HepG2 (cell line): ENCODE results near the gene SRC. TPM values are rescaled to one million over a fixed set of nuclear protein-coding genes. Genes with fewer than 3 reads are reported as not detected.

Experiments used
- ASH2L ChIP-seq: fragments of 300-600, 200-600 bp; sonication (generic); IDR thresholded peaks from 2 replicates; pipeline ENCODE4 v1.7.0; 2017; ENCODE audit warnings: low read depth, mild to moderate bottlenecking, moderate library complexity, mixed read lengths, low read length; ENCODE audit not compliant: insufficient read length
- FOXC1 ChIP-seq: sonication (generic); formaldehyde crosslinking; IDR thresholded peaks from 2 replicates; pipeline ENCODE4 v1.8.0; 2022; ENCODE audit warnings: mild to moderate bottlenecking, missing genetic modification reagents, borderline replicate concordance
- FOXP4 ChIP-seq: sonication (generic); formaldehyde crosslinking; IDR thresholded peaks from 2 replicates; pipeline ENCODE4 v1.4.0; 2020; ENCODE audit warnings: missing genetic modification reagents
- GATA4 ChIP-seq: sonication (generic); IDR thresholded peaks from 2 replicates; pipeline ENCODE4 v1.6.1; 2016; ENCODE audit warnings: antibody characterized with exemption, low read depth, borderline replicate concordance
- IRF2 ChIP-seq: IDR thresholded peaks from 2 replicates; pipeline ENCODE4 v1.6.1; 2018; ENCODE audit warnings: missing genetic modification reagents, missing compliant biosample characterization
- MBNL3 ChIP-seq: fragments of 250-450 bp; sonication (Bioruptor Pico); conservative IDR thresholded peaks from 2 replicates; pipeline ENCODE4 v1.8.0; 2022; ENCODE audit warnings: mild to moderate bottlenecking, inconsistent platforms
- NFE2L2 ChIP-seq: fragments of 150-350 bp; IDR thresholded peaks from 2 replicates; pipeline ENCODE4 v1.6.1; 2014; ENCODE audit warnings: low read length
- PHB2 ChIP-seq: fragments of 450-650 bp; IDR thresholded peaks from 2 replicates; pipeline ENCODE4 v1.6.1; 2018; ENCODE audit not compliant: partially characterized antibody
- RELA ChIP-seq: sonication (generic); formaldehyde crosslinking; IDR thresholded peaks from 2 replicates; pipeline ENCODE4 v1.4.0; 2020; ENCODE audit warnings: missing genetic modification reagents
- SETDB1 ChIP-seq: sonication (generic); formaldehyde crosslinking; IDR thresholded peaks from 2 replicates; pipeline ENCODE4 v1.5.1; 2020; ENCODE audit warnings: missing genetic modification reagents, mild to moderate bottlenecking, borderline replicate concordance
- ZFP41 ChIP-seq: sonication (generic); formaldehyde crosslinking; IDR thresholded peaks from 2 replicates; pipeline ENCODE4 v1.4.0; 2020; ENCODE audit warnings: mild to moderate bottlenecking, missing genetic modification reagents, borderline replicate concordance
- ZNF143 ChIP-seq: sonication (generic); formaldehyde crosslinking; IDR thresholded peaks from 2 replicates; pipeline ENCODE4 v1.4.0; 2020; ENCODE audit warnings: missing genetic modification reagents
- ZNF510 ChIP-seq: sonication (generic); formaldehyde crosslinking; IDR thresholded peaks from 2 replicates; pipeline ENCODE4 v1.4.0; 2020; ENCODE audit warnings: low read depth, mild to moderate bottlenecking, missing genetic modification reagents
- ZNF562 ChIP-seq: sonication (generic); formaldehyde crosslinking; IDR thresholded peaks from 2 replicates; pipeline ENCODE4 v1.8.0; 2022; ENCODE audit warnings: missing genetic modification reagents, borderline replicate concordance
- ZNF572 ChIP-seq: sonication (generic); formaldehyde crosslinking; IDR thresholded peaks from 2 replicates; pipeline ENCODE4 v1.5.1; 2020; ENCODE audit warnings: mild to moderate bottlenecking, missing genetic modification reagents
- ZNF7 ChIP-seq: IDR thresholded peaks from 2 replicates; pipeline ENCODE4 v1.6.1; 2016; ENCODE audit warnings: missing biosample characterization, missing genetic modification reagents
- ZNF841 ChIP-seq: sonication (generic); formaldehyde crosslinking; IDR thresholded peaks from 2 replicates; pipeline ENCODE4 v1.8.1; 2023; ENCODE audit warnings: missing genetic modification reagents, borderline replicate concordance
- polyA plus RNA-seq, 8 experiments: library from polyadenylated mRNA; depleted of rRNA in 3 of 8; stranded (reverse) in 7 of 8; unstranded in 1 of 8; fragments of >200 nt; fragmentation: Illumina TruSeq in 4 of 8; extraction: Trizol in 4 of 8; gene quantifications; 2 replicates each; pipeline versions ENCODE4 v1.2.1 to v1.2.3, GENCODE V29; 2011 to 2016; ENCODE audit warnings: low read depth in 4 of 8, missing spikeins in 1 of 8, mixed read lengths in 1 of 8; ENCODE audit not compliant: insufficient read depth in 1 of 8
- total RNA-seq, 5 experiments: library from RNA; depleted of rRNA; stranded (reverse); fragments of >200 nt; fragmentation: Illumina TruSeq; extraction: Trizol; gene quantifications; 2 replicates each; pipeline ENCODE4 v1.2.3, GENCODE V29; 2016; ENCODE audit warnings: low read depth in 1 of 5
- TF ChIP-seq, protein P1 (sequence below): sonication (generic); formaldehyde crosslinking; IDR thresholded peaks from 2 replicates; pipeline ENCODE4 v1.8.0; 2022; ENCODE audit warnings: mild to moderate bottlenecking, missing genetic modification reagents, moderate library complexity
- TF ChIP-seq, protein P2 (sequence below): sonication (generic); formaldehyde crosslinking; IDR thresholded peaks from 2 replicates; pipeline ENCODE4 v1.4.0; 2020; ENCODE audit warnings: mild to moderate bottlenecking, missing genetic modification reagents
- TF ChIP-seq, protein P3 (sequence below): IDR thresholded peaks from 2 replicates; pipeline ENCODE4 v1.6.1; 2018; ENCODE audit warnings: missing genetic modification reagents
- TF ChIP-seq, protein P4 (sequence below): sonication (generic); formaldehyde crosslinking; IDR thresholded peaks from 2 replicates; pipeline ENCODE4 v1.5.0; 2020; ENCODE audit warnings: mild to moderate bottlenecking, low read depth, missing genetic modification reagents, borderline replicate concordance
- TF ChIP-seq, protein P5 (sequence below): sonication (generic); formaldehyde crosslinking; IDR thresholded peaks from 2 replicates; pipeline ENCODE4 v1.4.0; 2020; ENCODE audit warnings: missing genetic modification reagents, borderline replicate concordance

The SRC gene
- total and polyA plus RNA-seq, 2 of the 13 experiments (the other 11 are each of a cell fraction or from before 2014, with no cell fraction given) = 54.7 to 192 TPM

- TF ChIP-seq PHB2 (no peak), ZNF7 (CRISPR knock-in tag) (no peak), ZNF572 (CRISPR knock-in tag) (no peak), ZNF562 (CRISPR knock-in tag) (no peak), FOXP4 (no peak), ZFP41 (CRISPR knock-in tag) (no peak), ZNF510 (CRISPR knock-in tag) (no peak), ZNF841 (CRISPR knock-in tag) (no peak), SETDB1 (0 out of 2 replicates have a peak, but pooled peaks have one; percentile 7), NFE2L2 (no peak), FOXC1 (CRISPR knock-in tag) (no peak), IRF2 (CRISPR knock-in tag) (0 out of 2 replicates have a peak, but pooled peaks have one; percentile 41), MBNL3 (CRISPR knock-in tag) (no peak), ZNF143 (CRISPR knock-in tag) (no peak), RELA (no peak), ASH2L (no peak), GATA4 (no peak)
- TF ChIP-seq, protein P1, sequence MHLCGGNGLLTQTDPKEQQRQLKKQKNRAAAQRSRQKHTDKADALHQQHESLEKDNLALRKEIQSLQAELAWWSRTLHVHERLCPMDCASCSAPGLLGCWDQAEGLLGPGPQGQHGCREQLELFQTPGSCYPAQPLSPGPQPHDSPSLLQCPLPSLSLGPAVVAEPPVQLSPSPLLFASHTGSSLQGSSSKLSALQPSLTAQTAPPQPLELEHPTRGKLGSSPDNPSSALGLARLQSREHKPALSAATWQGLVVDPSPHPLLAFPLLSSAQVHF (CRISPR knock-in tag) = no peak
- TF ChIP-seq, protein P2, sequence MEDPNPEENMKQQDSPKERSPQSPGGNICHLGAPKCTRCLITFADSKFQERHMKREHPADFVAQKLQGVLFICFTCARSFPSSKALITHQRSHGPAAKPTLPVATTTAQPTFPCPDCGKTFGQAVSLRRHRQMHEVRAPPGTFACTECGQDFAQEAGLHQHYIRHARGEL (CRISPR knock-in tag) = no peak
- TF ChIP-seq, protein P3, sequence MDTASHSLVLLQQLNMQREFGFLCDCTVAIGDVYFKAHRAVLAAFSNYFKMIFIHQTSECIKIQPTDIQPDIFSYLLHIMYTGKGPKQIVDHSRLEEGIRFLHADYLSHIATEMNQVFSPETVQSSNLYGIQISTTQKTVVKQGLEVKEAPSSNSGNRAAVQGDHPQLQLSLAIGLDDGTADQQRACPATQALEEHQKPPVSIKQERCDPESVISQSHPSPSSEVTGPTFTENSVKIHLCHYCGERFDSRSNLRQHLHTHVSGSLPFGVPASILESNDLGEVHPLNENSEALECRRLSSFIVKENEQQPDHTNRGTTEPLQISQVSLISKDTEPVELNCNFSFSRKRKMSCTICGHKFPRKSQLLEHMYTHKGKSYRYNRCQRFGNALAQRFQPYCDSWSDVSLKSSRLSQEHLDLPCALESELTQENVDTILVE (CRISPR knock-in tag) = no peak
- TF ChIP-seq, protein P4, sequence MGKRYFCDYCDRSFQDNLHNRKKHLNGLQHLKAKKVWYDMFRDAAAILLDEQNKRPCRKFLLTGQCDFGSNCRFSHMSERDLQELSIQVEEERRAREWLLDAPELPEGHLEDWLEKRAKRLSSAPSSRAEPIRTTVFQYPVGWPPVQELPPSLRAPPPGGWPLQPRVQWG (CRISPR knock-in tag) = no peak
- TF ChIP-seq, protein P5, sequence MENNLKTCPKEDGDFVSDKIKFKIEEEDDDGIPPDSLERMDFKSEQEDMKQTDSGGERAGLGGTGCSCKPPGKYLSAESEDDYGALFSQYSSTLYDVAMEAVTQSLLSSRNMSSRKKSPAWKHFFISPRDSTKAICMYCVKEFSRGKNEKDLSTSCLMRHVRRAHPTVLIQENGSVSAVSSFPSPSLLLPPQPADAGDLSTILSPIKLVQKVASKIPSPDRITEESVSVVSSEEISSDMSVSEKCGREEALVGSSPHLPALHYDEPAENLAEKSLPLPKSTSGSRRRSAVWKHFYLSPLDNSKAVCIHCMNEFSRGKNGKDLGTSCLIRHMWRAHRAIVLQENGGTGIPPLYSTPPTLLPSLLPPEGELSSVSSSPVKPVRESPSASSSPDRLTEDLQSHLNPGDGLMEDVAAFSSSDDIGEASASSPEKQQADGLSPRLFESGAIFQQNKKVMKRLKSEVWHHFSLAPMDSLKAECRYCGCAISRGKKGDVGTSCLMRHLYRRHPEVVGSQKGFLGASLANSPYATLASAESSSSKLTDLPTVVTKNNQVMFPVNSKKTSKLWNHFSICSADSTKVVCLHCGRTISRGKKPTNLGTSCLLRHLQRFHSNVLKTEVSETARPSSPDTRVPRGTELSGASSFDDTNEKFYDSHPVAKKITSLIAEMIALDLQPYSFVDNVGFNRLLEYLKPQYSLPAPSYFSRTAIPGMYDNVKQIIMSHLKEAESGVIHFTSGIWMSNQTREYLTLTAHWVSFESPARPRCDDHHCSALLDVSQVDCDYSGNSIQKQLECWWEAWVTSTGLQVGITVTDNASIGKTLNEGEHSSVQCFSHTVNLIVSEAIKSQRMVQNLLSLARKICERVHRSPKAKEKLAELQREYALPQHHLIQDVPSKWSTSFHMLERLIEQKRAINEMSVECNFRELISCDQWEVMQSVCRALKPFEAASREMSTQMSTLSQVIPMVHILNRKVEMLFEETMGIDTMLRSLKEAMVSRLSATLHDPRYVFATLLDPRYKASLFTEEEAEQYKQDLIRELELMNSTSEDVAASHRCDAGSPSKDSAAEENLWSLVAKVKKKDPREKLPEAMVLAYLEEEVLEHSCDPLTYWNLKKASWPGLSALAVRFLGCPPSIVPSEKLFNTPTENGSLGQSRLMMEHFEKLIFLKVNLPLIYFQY (CRISPR knock-in tag) = no peak
Measured at GRCh38 chr20:37299718-37300528, 46.0 kb upstream of the SRC start (continued).
